Endothelial cell (in vitro differentiated cells): ENCODE data around the gene DDN. TPM values are rescaled to one million over a fixed set of nuclear protein-coding genes. Genes with fewer than 3 reads are reported as not detected.

ENCODE experiments used
- DNase-seq: peaks from one replicate; pipeline ENCODE4 v3.0.0; 2021; ENCODE audit warnings: low spot score
- H3K27ac Mint-ChIP-seq: one replicate; pipeline ENCODE4 v1.8.0; 2021; ENCODE audit warnings: mixed read lengths, inconsistent platforms; ENCODE audit not compliant: unreplicated experiment
- H3K27me3 Mint-ChIP-seq: one replicate; pipeline ENCODE4 v1.8.0; 2021; ENCODE audit warnings: mild to moderate bottlenecking, moderate library complexity, mixed read lengths, inconsistent platforms; ENCODE audit not compliant: unreplicated experiment
- H3K36me3 Mint-ChIP-seq: one replicate; pipeline ENCODE4 v1.8.0; 2021; ENCODE audit warnings: mild to moderate bottlenecking, low read depth, mixed read lengths, inconsistent platforms; ENCODE audit not compliant: unreplicated experiment
- H3K4me1 Mint-ChIP-seq: one replicate; pipeline ENCODE4 v1.8.0; 2021; ENCODE audit warnings: mild to moderate bottlenecking, mixed read lengths, inconsistent platforms; ENCODE audit not compliant: unreplicated experiment
- H3K4me3 Mint-ChIP-seq: one replicate; pipeline ENCODE4 v1.8.0; 2021; ENCODE audit warnings: mild to moderate bottlenecking, mixed read lengths, inconsistent platforms; ENCODE audit not compliant: unreplicated experiment
- H3K9me3 Mint-ChIP-seq: one replicate; pipeline ENCODE4 v1.8.0; 2021; ENCODE audit warnings: mixed read lengths, inconsistent platforms; ENCODE audit not compliant: unreplicated experiment
- CTCF ChIP-seq: fragments of 200-600 bp; sonication (generic); IDR thresholded peaks from one replicate; pipeline ENCODE4 v1.5.0; 2021; ENCODE audit warnings: antibody characterized with exemption; ENCODE audit not compliant: unreplicated experiment
- total RNA-seq: library from RNA; stranded (reverse); fragmentation: NEBNext Ultra II Directional; extraction: Animal tissue kit (Norgen Biotek cat#: 25700); gene quantifications from one replicate; pipeline ENCODE4 v1.2.1, GENCODE V29; 2021; ENCODE audit not compliant: unreplicated experiment

The DDN gene
- total RNA-seq, 1 donor from 2014 or later = 0.10 TPM

GRCh38 chr12:48991247-48992050 is 7.7 kb downstream of the DDN start:
- H3K4me1 Mint-ChIP-seq = peaks cover 10% of the 10 kb centered on the region
- no peak for DNase-seq
- H3K9me3 Mint-ChIP-seq = no peaks in the 10 kb centered on the region
- no peak for TF ChIP-seq CTCF
- peak overlapping the region; percentile 48 for H3K27ac Mint-ChIP-seq
- H3K4me3 Mint-ChIP-seq = no peak overlapping the region
- H3K27me3 Mint-ChIP-seq = peaks cover 41% of the 10 kb centered on the region
- peaks cover 5% of the 10 kb centered on the region for H3K36me3 Mint-ChIP-seq

- Mint-ChIP-seq H3K4me1 (peaks cover 7% of the 10 kb centered on the region), H3K4me3 (no peak overlapping the region), H3K27ac (no peak overlapping the region), H3K36me3 (peaks cover 5% of the 10 kb centered on the region), H3K9me3 (no peaks in the 10 kb centered on the region), H3K27me3 (peaks cover 35% of the 10 kb centered on the region)
- DNase-seq = no peak
- TF ChIP-seq CTCF = no peak
Observed at GRCh38 chr12:48990552-48990951, 8.6 kb downstream of the DDN start.

GRCh38 chr12:48988030-48988649 is 11.0 kb downstream of the DDN start:
- Mint-ChIP-seq H3K27ac (no peak overlapping the region), H3K4me3 (no peak overlapping the region), H3K36me3 (no peaks in the 10 kb centered on the region), H3K4me1 (peaks cover 6% of the 10 kb centered on the region), H3K9me3 (no peaks in the 10 kb centered on the region), H3K27me3 (peaks cover 28% of the 10 kb centered on the region)
- peak; percentile 92 for DNase-seq
- TF ChIP-seq CTCF = peak; percentile 97

- Mint-ChIP-seq H3K4me3 (no peak overlapping the region), H3K9me3 (no peaks in the 10 kb centered on the region)
Observed at GRCh38 chr12:48986720-48987291, 12.4 kb downstream of the DDN start.

More at GRCh38 chr12:48986720-48987291, 12.4 kb downstream of the DDN start:
- Mint-ChIP-seq H3K4me1 (peaks cover 11% of the 10 kb centered on the region), H3K27me3 (peaks cover 37% of the 10 kb centered on the region), H3K36me3 (peaks cover 3% of the 10 kb centered on the region), H3K27ac (no peak overlapping the region)
- no peak for DNase-seq
- no peak for TF ChIP-seq CTCF
